NCI-H2029 (cell line): Measurements from ENCODE around the gene IRF2BPL.
A peak's percentile ranks its signal among the peaks of the same experiment; 100 is the strongest.

Source experiments
- DNase-seq: peaks from one replicate; lab custom pipeline; 2025; lab: John Stamatoyannopoulos, UW

IRF2BPL gene

GRCh38 chr14:77053046-77053841 lies 24.7 kb upstream of the IRF2BPL start:
- no peak for DNase-seq

- DNase-seq = no peak
Observed at GRCh38 chr14:77052281-77053044, 24.0 kb upstream of the IRF2BPL start.

DNA sequence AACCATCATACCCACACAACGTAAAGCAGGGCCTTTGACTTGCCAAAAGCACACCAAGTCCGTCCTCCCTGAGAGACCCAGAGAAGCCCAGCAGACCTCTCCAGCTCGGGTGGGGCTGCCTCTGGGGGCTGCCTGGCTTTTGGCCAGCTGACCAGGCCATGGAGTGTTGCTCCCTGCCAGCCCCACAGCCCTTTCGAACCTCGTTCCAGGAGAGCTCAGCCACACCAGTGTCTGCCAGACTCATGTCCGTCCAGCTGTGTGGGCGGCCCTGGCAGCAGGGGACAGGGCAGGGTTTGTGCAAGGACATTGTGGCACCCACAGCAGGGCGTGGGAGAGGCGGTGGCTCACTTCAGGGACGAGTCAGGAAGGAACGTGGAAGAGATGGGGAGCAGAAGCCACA lies 22.6 kb upstream of the IRF2BPL start:
- DNase-seq = no peak

DNA sequence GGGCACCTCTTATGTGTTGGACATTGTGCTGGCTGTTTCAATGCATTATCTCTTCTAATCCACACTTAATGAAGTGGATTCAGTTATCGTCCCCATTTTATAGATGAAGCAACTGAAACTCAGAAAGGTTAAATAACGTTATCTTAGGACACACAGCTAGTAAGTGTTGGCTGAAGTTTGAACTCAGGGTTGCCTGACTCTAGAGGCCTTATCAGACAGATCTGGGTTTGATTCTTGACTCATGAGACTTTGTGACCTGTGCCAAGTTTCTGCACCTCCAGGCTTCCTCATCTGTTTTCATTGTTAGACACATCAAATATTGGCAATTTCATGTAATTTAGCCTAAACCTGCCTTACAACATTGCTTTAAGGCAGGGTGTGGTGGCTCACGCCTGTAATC lies 18.2 kb upstream of the IRF2BPL start:
- DNase-seq = no peak

DNA sequence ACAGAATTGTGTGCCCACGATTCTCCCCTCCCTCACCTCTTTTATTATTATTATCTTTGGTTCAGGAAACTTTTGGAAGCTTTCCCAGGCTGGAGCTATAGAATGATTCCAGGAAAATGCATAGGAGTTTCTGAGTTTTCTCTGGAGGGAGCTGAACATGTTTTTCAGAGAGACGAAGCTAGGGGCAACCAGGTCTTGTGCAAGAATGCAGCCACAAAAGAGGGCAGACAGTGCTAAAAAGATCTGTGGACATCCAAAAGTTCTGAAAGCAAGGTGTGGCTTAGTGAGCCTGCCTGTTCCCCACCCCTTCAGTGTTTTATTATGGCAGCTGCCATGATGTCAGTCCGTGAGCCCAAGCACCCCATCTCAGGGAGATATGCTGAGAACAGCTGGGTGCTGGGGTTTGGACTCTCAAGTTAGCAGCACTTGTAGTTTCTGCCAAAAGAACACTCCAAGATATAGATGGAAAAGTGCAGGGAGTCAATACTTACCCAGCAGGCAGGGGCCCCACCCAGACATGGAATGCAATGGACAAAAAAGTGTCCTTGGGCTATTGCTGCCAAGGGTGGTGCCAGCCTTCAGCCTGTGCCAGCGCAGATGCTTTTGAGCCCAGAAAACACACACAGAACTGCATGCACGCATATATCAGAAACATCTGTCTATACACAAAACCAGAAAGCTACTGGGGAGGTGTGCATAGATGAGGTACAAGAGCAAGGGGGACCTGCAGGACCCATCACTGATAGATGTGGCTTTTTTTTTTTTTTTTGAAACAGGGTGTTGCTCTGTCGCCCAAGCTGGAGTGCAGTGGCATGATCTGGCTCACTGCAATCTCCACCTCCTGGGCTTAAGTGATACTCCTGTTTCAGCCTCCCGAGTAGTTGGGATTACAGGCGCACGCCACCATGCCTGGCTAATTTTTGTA lies 17.0 kb upstream of the IRF2BPL start:
- no peak for DNase-seq

DNA sequence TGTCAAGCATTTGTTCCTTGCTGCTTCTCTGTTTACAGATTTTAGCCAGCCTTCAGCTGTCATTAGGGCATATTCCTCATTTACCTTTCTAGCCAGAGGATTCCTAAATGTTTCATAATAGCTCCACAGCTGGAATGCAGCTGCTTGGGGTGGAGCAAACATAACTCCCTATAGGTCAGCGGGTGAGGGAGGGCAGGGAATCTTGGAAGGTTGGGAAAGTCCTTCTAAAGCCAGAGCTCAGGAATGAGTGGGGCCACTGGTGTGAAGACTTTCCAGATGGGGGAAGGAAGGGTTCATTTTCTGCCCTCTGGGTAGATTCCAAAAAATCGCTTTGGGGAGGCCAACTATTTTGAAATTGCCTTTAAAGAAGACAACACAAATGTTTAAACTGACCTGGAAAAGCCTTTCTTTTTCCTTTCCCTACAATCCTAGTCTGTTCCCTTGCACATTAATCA lies 16.3 kb upstream of the IRF2BPL start:
- DNase-seq = no peak

DNA sequence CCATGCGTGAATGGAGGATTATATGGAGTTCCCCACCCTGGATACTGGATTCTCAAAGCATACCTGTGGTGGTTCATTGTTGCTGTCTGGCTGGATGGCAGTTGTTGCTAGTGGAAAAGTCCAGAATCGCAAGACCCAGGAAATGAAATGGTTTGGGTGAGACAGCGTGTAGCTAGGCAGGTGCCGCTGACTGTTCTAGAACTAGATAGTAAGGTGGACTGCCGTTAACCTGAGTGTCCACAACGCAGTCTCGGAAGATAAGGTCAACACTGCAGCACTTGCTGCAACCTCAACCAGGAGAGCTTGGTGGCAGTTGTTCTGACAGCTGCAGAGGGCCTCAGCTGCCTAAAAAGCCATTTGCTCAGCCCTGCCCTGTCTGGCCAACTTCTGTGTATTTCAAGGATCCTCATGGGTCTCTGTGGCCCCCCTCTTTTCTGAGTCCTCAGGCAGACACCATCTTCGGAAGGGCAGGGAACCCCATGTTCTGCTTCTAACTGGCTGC lies 15.5 kb upstream of the IRF2BPL start:
- DNase-seq = no peak

GRCh38 chr14:77043177-77043983 lies 14.9 kb upstream of the IRF2BPL start:
- DNase-seq = no peak

- DNase-seq = peak; percentile 30
Observed at GRCh38 chr14:77041881-77042545, 13.5 kb upstream of the IRF2BPL start.

DNA sequence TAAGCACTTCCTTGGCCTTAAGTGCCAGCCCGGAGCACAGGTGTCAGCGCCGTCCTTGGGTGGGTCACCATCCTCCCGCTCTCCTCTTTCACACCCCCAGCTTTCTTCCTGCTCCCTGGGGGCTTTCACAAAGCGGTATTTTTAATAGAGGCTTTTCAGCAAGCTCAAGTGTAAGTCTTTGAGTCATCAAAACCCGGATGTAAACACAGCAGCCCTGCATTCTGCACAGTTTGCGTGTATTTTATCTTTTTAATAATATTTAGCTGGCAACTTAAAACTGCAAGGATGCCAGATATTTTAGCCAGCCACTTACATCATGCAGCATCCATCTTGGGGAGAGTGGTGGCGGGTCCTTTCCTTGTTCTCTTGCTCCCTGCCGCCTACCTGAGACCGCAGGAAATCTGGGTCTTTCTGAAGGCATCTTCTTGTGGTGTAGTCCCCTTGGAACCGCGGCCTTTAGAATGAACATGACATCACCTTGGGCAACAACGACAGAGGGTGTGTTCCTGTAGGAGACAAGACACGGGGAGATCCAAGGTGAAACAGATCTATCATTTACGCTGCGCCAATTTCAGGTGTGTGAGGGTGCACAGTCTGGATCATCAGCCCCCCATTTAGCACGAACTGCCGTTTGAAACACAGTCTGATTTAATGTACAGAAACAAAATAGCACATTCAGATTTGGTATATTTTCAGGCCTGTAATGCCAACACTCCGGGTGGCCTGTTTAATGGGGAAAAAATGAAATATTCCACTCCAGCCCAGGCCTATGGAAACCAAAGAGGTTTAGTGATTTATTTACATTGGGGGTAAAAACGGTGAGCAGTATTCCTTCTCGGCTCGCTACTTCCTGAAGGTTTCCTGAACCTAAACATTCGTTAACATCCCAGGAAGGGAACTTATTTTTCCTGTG lies 12.5 kb upstream of the IRF2BPL start:
- no peak for DNase-seq

GRCh38 chr14:77040059-77040740 lies 11.7 kb upstream of the IRF2BPL start:
- DNase-seq = peak; percentile 94

GRCh38 chr14:77039285-77040058 lies 11.0 kb upstream of the IRF2BPL start:
- DNase-seq = no peak

DNA sequence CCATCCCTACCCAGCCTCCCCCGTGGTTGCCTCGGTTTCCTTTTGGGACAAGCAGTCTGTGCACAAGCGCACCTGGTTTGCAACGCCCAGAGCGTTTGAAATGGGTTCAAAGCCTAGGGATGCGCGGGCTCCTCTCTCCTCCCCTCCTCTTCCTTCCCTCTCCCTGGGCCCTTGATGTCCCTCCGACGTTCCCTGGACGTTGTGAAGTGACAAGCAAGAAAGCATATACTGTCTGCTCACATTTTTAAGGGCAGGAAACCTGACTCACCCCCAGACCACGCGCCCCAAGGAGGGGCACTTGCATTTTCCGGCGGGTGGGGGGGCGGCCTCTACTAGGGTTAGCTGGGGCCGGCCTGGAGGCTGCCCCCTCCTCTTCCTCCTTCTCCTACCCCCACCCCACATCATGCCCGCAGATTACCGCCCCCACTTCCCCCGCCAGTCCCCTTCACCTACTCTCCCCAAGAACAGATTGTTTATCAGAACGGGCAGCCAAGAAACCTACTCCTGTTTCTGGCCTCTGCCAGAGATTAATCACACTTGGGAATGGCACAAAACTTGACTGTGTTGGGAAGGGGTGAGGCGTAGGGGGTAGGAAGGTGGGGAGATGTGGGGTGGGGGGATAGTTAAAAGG lies 9.5 kb upstream of the IRF2BPL start:
- no peak for DNase-seq

- DNase-seq = no peak
Observed at GRCh38 chr14:77037215-77037937, 8.9 kb upstream of the IRF2BPL start.

- DNase-seq = no peak
Observed at GRCh38 chr14:77036484-77037214, 8.1 kb upstream of the IRF2BPL start.

GRCh38 chr14:77035267-77035666 lies 6.8 kb upstream of the IRF2BPL start:
- no peak for DNase-seq
